ENCODE data around the gene MLNR.

GRCh38 chr13:49210669-49211068 is 9.5 kb upstream of the MLNR start:
- no peak for TF ChIP-seq CTCF (IDR thresholded peaks at IDR 0.05; ENCODE audit: low read depth, low read length)
- TF ChIP-seq MYC (IDR thresholded peaks at IDR 0.05; ENCODE audit: low read depth, low read length): no peak
- no peak for TF ChIP-seq POLR2A (IDR thresholded peaks at IDR 0.05; ENCODE audit: extremely low read depth, insufficient read length)

Data from NB4 (cell line).